ENCODE measurements around the gene CXCL17. TPM values are rescaled to one million over a fixed set of nuclear protein-coding genes. Genes with fewer than 3 reads are reported as not detected.
A peak's percentile ranks its signal among the peaks of the same experiment; 100 is the strongest.

The CXCL17 gene
- total and polyA plus RNA-seq, 2 experiments from 2014 or later = 0.39 TPM; not detected in 1

DNA sequence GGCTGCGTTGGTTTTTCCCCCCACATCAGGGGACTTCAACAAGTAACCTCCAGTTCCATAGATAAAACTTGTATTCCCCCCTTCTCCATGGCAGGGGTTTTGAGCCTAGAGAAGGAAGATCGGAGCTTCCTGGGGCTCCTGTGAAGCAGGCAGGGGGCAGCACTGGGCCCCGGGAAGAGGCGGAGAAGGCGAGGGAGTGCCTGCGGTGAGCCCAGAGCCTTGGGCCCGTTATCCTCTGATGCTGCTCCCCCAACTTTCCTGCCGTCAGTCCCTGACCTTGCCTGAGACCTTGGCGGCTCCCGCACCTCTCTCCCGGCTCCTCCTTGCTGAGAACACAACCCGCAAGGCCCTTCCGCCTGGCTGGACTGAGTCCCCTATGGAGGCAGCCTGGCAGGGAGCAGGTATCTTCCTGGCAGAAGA is 18.0 kb downstream of the CXCL17 start:
- DNase-seq (ENCODE audit: low spot score) (peak; percentile 72), ATAC-seq (peak; percentile 9)
- Mint-ChIP-seq H3K4me1 (peaks cover 26% of the 10 kb centered on the region), H3K36me3 (ENCODE audit: low read depth) (peaks cover 4% of the 10 kb centered on the region; the same call in 1 of the 3 replicates), H3K9me3 (peaks cover 7% of the 10 kb centered on the region; the same call in 2 of the 3 replicates), H3K4me3 (peak overlapping the region; percentile 32; the same call in 1 of the 3 replicates), H3K27me3 (ENCODE audit: insufficient read depth, low read depth, poor library complexity) (peaks cover 66% of the 10 kb centered on the region), H3K27ac (no peak overlapping the region)
- Histone ChIP-seq H3K4me2 (0 out of 2 replicates have a peak overlapping the region, but pooled peaks have one; percentile 38), H2AFZ (peak overlapping the region; percentile 63; the same call in 1 of the 2 replicates), H3K27ac (ENCODE audit: low read depth) (no peak overlapping the region), H3K79me2 (replicated peaks; ENCODE audit: insufficient read depth) (no peaks in the 10 kb centered on the region), H3K9me2 (ENCODE audit: insufficient read depth) (peaks cover 4% of the 10 kb centered on the region; the same call in 1 of the 2 replicates), H3K4me1 (ENCODE audit: insufficient read depth) (peaks cover 5% of the 10 kb centered on the region; the same call in 1 of the 2 replicates), H4K20me1 (replicated peaks; ENCODE audit: insufficient read depth) (peaks cover 18% of the 10 kb centered on the region; the same call in 1 of the 2 replicates), H3K36me3 (ENCODE audit: insufficient read depth) (no peaks in the 10 kb centered on the region), H3K4me3 (no peak overlapping the region), H3F3A (replicated peaks; ENCODE audit: low read depth) (peaks cover 25% of the 10 kb centered on the region), H3K27me3 (ENCODE audit: insufficient read depth) (peaks cover 55% of the 10 kb centered on the region)
- no peak for TF ChIP-seq JUNB (IDR thresholded peaks at IDR 0.05; ENCODE audit: unreplicated experiment)
- TF ChIP-seq, protein P1, sequence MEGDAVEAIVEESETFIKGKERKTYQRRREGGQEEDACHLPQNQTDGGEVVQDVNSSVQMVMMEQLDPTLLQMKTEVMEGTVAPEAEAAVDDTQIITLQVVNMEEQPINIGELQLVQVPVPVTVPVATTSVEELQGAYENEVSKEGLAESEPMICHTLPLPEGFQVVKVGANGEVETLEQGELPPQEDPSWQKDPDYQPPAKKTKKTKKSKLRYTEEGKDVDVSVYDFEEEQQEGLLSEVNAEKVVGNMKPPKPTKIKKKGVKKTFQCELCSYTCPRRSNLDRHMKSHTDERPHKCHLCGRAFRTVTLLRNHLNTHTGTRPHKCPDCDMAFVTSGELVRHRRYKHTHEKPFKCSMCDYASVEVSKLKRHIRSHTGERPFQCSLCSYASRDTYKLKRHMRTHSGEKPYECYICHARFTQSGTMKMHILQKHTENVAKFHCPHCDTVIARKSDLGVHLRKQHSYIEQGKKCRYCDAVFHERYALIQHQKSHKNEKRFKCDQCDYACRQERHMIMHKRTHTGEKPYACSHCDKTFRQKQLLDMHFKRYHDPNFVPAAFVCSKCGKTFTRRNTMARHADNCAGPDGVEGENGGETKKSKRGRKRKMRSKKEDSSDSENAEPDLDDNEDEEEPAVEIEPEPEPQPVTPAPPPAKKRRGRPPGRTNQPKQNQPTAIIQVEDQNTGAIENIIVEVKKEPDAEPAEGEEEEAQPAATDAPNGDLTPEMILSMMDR (conservative IDR thresholded peaks at IDR 0.05; ENCODE audit: low read depth in 2 of 2) = peak; percentile 59 to 68

DNA sequence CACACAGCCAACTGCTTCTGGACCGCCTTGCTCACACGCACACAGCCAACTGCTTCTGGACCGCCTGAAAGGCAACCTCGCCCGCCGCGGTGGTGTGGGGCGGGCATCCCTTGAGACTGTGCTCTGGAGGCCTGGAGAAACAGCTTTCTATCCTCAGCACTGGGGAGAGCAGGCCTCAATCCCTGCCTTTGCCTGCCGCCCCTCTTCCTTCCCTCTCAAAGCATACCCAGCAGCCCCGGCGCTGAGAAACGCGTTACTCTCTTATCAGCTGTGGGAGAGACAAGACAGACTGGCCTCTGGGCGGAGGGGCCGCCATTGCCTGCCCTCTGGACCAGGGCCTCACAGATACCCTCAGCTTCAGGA is 18.4 kb downstream of the CXCL17 start:
- Mint-ChIP-seq H3K27ac (no peak overlapping the region), H3K27me3 (ENCODE audit: insufficient read depth, low read depth, poor library complexity) (peaks cover 66% of the 10 kb centered on the region), H3K4me1 (peaks cover 30% of the 10 kb centered on the region), H3K4me3 (peak overlapping the region; percentile 32; the same call in 1 of the 3 replicates), H3K36me3 (ENCODE audit: low read depth) (peaks cover 4% of the 10 kb centered on the region; the same call in 1 of the 3 replicates), H3K9me3 (peaks cover 7% of the 10 kb centered on the region; the same call in 2 of the 3 replicates)
- H2AFZ ChIP-seq = peak overlapping the region; percentile 63; the same call in 1 of the 2 replicates
- 0 out of 2 replicates have a peak overlapping the region, but pooled peaks have one; percentile 38 for H3K4me2 ChIP-seq
- no peak for DNase-seq (ENCODE audit: low spot score)
- H3K27me3 ChIP-seq (ENCODE audit: insufficient read depth) = peaks cover 55% of the 10 kb centered on the region
- H3K4me3 ChIP-seq = no peak overlapping the region
- no peaks in the 10 kb centered on the region for H3K79me2 ChIP-seq (replicated peaks; ENCODE audit: insufficient read depth)
- peaks cover 4% of the 10 kb centered on the region; the same call in 1 of the 2 replicates for H3K9me2 ChIP-seq (ENCODE audit: insufficient read depth)
- ATAC-seq = no peak
- H3K36me3 ChIP-seq (ENCODE audit: insufficient read depth) = no peaks in the 10 kb centered on the region
- peaks cover 5% of the 10 kb centered on the region; the same call in 1 of the 2 replicates for H3K4me1 ChIP-seq (ENCODE audit: insufficient read depth)
- H3K27ac ChIP-seq (ENCODE audit: low read depth) = no peak overlapping the region
- peaks cover 25% of the 10 kb centered on the region for H3F3A ChIP-seq (replicated peaks; ENCODE audit: low read depth)
- peaks cover 18% of the 10 kb centered on the region; the same call in 1 of the 2 replicates for H4K20me1 ChIP-seq (replicated peaks; ENCODE audit: insufficient read depth)
- TF ChIP-seq ZNF114 (CRISPR knock-in tag; IDR thresholded peaks at IDR 0.05) = no peak
- TF ChIP-seq EZH2 (IDR thresholded peaks at IDR 0.05; ENCODE audit: low read depth, unreplicated experiment) = no peak
- TF ChIP-seq, protein P2, sequence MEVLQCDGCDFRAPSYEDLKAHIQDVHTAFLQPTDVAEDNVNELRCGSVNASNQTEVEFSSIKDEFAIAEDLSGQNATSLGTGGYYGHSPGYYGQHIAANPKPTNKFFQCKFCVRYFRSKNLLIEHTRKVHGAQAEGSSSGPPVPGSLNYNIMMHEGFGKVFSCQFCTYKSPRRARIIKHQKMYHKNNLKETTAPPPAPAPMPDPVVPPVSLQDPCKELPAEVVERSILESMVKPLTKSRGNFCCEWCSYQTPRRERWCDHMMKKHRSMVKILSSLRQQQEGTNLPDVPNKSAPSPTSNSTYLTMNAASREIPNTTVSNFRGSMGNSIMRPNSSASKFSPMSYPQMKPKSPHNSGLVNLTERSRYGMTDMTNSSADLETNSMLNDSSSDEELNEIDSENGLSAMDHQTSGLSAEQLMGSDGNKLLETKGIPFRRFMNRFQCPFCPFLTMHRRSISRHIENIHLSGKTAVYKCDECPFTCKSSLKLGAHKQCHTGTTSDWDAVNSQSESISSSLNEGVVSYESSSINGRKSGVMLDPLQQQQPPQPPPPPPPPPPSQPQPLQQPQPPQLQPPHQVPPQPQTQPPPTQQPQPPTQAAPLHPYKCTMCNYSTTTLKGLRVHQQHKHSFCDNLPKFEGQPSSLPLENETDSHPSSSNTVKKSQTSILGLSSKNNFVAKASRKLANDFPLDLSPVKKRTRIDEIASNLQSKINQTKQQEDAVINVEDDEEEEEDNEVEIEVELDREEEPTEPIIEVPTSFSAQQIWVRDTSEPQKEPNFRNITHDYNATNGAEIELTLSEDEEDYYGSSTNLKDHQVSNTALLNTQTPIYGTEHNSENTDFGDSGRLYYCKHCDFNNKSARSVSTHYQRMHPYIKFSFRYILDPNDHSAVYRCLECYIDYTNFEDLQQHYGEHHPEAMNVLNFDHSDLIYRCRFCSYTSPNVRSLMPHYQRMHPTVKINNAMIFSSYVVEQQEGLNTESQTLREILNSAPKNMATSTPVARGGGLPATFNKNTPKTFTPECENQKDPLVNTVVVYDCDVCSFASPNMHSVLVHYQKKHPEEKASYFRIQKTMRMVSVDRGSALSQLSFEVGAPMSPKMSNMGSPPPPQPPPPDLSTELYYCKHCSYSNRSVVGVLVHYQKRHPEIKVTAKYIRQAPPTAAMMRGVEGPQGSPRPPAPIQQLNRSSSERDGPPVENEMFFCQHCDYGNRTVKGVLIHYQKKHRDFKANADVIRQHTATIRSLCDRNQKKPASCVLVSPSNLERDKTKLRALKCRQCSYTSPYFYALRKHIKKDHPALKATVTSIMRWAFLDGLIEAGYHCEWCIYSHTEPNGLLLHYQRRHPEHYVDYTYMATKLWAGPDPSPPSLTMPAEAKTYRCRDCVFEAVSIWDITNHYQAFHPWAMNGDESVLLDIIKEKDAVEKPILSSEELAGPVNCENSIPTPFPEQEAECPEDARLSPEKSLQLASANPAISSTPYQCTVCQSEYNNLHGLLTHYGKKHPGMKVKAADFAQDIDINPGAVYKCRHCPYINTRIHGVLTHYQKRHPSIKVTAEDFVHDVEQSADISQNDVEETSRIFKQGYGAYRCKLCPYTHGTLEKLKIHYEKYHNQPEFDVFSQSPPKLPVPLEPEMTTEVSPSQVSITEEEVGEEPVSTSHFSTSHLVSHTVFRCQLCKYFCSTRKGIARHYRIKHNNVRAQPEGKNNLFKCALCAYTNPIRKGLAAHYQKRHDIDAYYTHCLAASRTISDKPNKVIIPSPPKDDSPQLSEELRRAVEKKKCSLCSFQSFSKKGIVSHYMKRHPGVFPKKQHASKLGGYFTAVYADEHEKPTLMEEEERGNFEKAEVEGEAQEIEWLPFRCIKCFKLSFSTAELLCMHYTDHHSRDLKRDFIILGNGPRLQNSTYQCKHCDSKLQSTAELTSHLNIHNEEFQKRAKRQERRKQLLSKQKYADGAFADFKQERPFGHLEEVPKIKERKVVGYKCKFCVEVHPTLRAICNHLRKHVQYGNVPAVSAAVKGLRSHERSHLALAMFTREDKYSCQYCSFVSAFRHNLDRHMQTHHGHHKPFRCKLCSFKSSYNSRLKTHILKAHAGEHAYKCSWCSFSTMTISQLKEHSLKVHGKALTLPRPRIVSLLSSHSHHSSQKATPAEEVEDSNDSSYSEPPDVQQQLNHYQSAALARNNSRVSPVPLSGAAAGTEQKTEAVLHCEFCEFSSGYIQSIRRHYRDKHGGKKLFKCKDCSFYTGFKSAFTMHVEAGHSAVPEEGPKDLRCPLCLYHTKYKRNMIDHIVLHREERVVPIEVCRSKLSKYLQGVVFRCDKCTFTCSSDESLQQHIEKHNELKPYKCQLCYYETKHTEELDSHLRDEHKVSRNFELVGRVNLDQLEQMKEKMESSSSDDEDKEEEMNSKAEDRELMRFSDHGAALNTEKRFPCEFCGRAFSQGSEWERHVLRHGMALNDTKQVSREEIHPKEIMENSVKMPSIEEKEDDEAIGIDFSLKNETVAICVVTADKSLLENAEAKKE (CRISPR knock-in tag; IDR thresholded peaks at IDR 0.05) = no peak
- TF ChIP-seq, protein P1 (conservative IDR thresholded peaks at IDR 0.05; ENCODE audit: low read depth in 2 of 2) = no peak
- TF ChIP-seq ZNF331 (CRISPR knock-in tag; IDR thresholded peaks at IDR 0.05; ENCODE audit: low read depth) = no peak

All from GM23338 (cell line).